IPS-NIHi7 (cell line): Measurements from ENCODE around the gene POLD2.
"Not testable (repeated sequence)": the region's sequence is repeated elsewhere in the genome, so short reads cannot be mapped to it uniquely, and the experiment has no call there.

Source experiments
- DNase-seq: peaks from one replicate; pipeline ENCODE4 v3.0.0; 2012; ENCODE audit warnings: mixed read lengths; ENCODE audit errors: extremely low spot score

Gene POLD2

DNA sequence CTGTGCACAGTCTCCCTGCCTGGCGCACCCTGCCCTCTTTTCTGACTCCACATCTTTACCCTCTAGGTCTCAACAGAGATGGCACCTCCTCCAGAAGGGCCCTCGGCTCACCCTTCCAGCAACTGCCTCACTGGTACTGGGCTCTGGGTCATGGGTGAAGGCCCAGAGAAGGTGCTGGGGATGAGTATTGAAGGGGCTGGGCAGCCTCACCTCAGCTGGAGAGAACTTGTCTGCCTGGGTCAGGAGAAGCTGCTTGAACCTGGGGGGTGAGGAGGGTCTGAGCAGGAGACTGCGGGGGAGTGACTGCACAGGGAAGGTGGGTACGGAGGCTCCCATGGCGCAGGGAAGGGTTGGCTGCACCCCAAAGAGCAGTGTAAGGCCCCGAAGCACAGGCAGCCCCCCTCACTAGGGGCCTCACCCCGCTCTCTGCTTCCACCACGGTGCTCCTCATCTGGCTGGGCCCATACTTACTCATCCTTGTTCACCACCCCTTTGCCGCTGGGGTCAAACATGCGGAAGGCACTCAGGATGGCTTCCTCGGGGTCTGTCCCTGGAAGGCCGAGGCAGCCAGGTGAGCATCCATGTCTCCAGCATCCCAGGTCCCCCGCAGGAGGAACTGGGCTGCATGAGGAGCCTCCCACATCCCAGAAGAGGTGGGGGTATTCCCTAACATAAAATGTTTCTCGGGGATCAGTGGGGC, 16.1 kb upstream of the POLD2 start:
- no peak for DNase-seq

GRCh38 chr7:44138698-44139097, 15.3 kb upstream of the POLD2 start:
- DNase-seq: no peak

- DNase-seq: no peak
These were observed 13.4 kb upstream of the POLD2 start for GRCh38 chr7:44136731-44137130.

- DNase-seq: no peak
These were observed 11.7 kb upstream of the POLD2 start for GRCh38 chr7:44134943-44135628.

DNA sequence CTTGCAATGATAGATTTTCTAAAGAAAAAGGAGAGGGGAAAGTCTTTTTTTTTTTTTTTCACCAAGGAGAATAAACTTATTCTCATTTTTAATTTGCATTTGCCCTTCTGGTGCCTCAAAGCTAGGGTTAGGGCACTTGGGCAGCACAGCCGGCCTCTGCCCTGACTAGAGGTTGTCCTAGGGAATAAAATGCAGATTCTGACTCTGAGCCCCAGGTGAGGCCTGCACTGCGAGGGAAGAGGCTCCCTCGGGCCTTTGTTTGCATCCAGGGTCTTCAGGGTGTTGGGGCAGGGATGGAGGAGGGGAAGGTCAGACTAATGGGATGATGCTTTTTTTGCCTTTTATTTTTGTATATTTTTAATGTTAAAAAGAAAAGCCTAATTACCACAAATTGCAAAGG, 9.9 kb upstream of the POLD2 start:
- DNase-seq: no peak

GRCh38 chr7:44132039-44132438, 8.7 kb upstream of the POLD2 start:
- DNase-seq: no peak

DNA sequence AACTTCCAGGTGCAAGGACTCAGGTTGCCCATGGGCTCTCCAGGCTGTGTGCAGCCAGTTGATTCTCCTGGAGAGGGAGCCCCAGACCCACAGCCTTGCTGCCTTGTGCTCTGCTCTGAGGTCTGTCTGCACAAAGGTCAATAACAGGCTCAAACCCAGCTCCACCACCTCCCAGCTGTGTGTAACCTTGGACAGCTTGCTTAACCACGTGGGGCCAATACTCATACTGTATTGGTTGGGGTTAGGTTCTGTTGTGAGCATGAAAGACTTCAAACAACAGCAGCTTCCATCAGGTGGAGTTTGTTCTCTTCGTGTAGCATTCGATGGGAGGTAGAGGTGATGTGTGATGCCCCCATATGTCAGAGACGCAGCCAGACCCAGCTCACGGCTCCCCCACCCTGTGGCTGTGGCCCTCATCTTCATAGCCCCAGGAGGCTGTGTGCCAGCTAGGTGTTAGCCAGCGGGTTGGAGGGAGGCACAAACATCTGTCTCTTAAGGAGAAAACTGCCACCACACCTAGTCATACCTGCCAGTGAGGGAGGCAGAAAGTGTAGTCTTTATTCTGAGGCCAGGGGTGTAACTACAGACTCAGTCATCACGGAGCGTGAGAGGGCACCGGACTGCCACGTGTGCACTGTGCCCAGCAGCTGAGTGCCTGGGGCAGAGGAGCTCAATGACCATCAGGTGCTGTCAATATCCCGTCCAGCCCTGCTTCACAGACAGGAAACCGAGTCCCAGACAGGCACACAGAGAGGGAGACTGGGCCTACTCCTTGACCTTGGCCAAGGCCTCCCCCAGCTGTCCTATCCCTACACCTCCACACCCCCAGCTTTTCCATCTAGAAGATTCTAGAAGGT, 8.1 kb upstream of the POLD2 start:
- DNase-seq: peak; percentile 67

- no peak for DNase-seq
These were observed 5.6 kb upstream of the POLD2 start for GRCh38 chr7:44128721-44129582.

DNA sequence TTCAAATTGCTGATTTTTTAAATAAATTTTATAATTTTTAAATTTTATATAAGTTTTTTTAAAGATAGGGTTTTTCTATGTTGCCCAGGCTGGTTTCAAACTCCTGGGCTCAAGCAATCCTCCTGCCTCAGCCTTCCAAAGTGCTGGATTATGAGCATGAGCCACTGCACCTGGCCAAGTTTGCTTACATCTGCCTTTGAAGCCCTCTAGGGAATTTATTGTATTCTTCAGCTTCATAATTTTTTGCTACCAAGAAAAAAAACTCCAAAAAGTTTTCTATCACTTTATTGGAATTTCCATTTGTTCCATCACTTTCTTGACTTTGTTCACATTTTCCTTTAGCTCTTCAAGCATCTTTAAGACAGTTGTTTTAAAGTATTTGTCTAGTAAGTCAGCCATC, 3.8 kb upstream of the POLD2 start:
- no peak for DNase-seq

DNA sequence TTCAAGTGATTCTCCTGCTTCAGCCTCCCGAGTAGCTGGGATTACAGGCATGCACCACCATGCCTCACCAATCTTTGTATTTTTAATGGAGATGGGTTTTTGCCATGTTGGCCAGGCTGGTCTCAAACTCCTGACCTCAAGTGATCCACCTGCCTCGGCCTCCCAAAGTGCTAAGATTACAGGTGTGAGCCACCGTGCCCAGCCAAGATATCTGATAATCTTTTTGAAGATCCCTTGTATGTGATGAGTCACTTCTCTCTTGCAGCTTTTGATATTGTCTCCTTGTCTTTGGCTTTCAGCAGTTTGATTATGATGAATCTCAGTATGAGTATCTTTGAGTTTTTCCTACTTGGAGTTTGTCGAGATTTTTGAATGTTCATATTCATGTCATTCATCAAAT, 3.2 kb upstream of the POLD2 start:
- DNase-seq: not testable (repeated sequence)

- DNase-seq: no peak
These were observed 1.5 kb upstream of the POLD2 start for GRCh38 chr7:44124822-44125202.

DNA sequence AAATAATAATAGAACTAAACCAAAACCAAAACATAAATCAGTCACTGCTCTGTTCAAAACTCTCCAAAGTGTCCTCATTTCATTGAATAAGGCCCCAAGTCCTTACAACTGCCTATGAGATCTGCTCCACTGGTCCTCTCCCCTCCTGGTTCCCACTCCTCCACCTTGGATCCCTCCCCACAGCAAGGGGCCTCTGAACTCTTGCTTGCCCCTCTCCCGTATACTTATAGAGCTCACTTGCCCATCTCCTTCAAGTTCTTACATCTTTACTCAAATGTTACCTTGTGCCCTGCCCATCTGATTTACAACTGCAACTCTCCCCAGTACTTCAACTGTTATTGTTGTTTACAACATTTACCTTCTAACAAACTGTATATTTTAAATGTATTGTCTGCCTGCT, 819 bp downstream of the POLD2 start:
- no peak for DNase-seq

DNA sequence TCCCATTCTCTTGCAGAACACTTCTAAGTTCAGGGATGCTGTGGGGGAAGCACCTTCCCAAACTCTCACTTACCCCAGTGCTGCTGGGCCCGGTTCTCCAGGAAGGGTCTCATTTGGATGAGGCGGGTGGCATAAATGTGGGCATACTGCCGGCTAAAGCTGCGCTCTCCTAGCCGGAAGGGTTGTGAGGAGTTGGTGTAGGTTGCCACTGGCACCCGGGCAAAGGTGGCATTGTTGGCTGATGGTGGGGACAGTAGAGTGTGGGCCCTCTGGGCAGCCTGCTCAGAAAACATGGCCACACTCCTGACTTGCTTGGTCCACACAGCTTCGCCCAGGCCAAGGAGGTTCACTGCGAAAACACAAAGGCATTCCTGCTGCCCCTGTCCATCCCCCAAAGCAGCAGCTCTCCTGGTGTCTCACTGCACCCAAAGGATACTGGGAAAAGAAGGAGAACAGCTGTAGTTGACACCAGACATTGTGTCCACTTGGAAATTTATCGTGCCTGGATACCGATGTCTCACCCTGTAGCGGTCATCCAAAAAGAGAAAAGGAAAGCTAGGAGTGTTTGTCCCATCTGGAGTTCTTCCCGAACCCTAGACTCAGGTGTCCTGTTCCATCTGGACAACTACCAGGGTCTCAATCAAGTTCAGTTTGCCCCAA, 1.5 kb downstream of the POLD2 start:
- no peak for DNase-seq

DNA sequence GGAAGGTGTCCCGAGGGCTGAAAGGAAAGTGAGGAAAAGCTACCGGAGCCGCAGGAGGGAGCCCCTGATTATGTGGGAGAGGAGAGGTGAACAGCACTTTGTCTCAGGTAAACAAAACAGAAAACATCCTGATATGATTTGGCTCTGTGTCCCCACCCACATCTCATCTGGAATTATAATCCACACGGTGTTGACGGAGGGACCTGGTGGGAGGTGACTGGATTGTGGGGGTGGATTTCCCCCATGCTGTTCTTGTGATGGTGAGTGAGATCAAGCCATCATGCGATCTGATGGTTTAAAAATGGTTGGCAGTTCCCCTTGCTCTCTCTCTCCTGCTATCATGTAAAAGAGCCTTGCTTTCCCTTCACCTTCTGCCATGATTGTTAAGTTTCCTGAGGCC, 3.0 kb downstream of the POLD2 start:
- DNase-seq: no peak

DNA sequence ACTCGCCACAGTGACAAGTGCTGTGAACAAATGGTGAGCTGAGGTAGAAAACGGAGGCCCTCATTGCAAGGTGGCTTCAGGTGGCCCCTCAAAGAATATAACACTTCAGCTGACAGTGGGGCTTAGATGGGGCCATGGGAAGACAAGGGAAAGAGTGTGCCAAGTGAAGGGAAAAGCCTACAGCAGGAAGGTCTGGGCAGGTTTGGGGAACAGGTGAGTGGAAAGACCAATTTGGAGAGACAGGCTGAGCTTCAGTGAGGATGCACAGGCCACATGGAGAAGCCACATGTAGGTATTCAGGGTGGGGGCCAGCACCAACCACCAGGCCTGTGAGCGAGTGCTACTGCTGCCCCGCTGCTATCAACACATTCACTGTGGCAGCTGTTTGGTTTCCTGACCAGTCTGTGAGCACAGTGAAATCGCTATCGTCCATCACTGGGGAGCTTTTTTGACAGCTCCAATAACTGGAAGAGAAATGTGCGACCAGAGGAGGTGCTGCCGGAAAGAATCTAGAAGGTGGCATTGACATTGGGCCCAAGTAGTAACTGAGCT, 3.4 kb downstream of the POLD2 start:
- no peak for DNase-seq

GRCh38 chr7:44117801-44118429, 5.4 kb downstream of the POLD2 start:
- no peak for DNase-seq

DNA sequence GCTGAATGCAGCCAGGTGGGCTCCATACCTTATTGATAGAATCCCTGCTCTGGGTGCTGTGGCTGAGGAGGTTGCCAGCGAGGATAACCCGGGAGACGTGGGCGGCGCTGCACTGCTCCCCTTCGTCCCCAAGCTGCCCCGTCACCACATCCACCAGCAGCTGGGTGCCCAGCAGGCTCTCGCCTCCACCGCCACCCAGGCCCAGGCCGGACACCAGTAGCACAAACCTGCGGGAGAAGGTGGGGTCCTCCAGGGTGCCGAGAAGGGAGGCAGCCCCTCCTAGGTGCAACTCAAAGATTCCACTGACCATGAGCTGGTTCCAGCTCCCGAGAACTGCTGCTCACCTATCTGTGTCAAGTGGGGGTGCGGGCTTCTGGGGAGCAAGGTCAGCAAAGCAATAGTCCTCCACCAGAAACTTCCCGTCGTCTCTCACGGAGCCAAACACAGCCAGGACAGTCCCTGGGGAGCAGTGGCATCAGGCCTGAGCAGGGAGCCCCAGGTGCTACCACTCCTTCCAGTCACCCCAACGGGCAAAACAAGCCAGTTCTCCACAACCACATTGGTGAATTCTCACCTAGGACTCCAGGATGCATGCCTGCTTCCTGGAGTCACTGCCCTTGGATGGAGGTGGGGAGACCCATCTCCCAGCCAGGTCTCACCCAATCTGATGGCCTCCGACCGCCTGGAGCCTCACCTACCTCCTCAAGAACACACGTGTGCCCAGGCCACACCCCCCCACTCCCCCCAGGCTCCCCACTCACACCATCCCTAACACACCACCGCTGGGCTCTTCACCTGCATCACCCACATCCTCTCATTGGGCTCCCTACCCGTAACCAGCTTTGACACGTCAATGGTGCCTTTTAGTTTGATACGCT, 6.3 kb downstream of the POLD2 start:
- DNase-seq: no peak

GRCh38 chr7:44116087-44116788, 7.1 kb downstream of the POLD2 start:
- DNase-seq: no peak
